HG02678 (cell line): ENCODE measurements around the gene YDJC.
"Not testable (repeated sequence)": the region's sequence is repeated elsewhere in the genome, so short reads cannot be mapped to it uniquely, and the experiment has no call there.

ENCODE experiments used
- ATAC-seq: cut with Tn5 transposase; IDR thresholded peaks from one replicate; pipeline ENCODE4 v1.9.1; 2021; ENCODE audit warnings: mild to moderate bottlenecking, moderate library complexity; ENCODE audit not compliant: unreplicated experiment

The YDJC gene

GRCh38 chr22:21611210-21611977 lies 18.4 kb downstream of the YDJC start:
- no peak for ATAC-seq

GRCh38 chr22:21609556-21610157 lies 20.2 kb downstream of the YDJC start:
- not testable (repeated sequence) for ATAC-seq

GRCh38 chr22:21606775-21607174 lies 23.0 kb downstream of the YDJC start:
- ATAC-seq, result no peak

GRCh38 chr22:21605887-21606564 lies 23.8 kb downstream of the YDJC start:
- ATAC-seq, result no peak

GRCh38 chr22:21603973-21604372 lies 25.8 kb downstream of the YDJC start:
- ATAC-seq, result no peak

- no peak for ATAC-seq
These were observed 27.2 kb downstream of the YDJC start for GRCh38 chr22:21602579-21602978.

- no peak for ATAC-seq
These were observed 30.5 kb downstream of the YDJC start for GRCh38 chr22:21599053-21599893.

GRCh38 chr22:21598302-21598701 lies 31.5 kb downstream of the YDJC start:
- ATAC-seq, result no peak

- ATAC-seq, result not testable (repeated sequence)
These were observed 33.3 kb downstream of the YDJC start for GRCh38 chr22:21596356-21597135.

- ATAC-seq, result no peak
These were observed 34.9 kb downstream of the YDJC start for GRCh38 chr22:21594865-21595452.

- ATAC-seq, result no peak
These were observed 36.2 kb downstream of the YDJC start for GRCh38 chr22:21593406-21594232.

- ATAC-seq, result no peak
These were observed 37.4 kb downstream of the YDJC start for GRCh38 chr22:21592422-21592821.

- no peak for ATAC-seq
These were observed 38.1 kb downstream of the YDJC start for GRCh38 chr22:21591695-21592094.

- ATAC-seq, result no peak
These were observed 38.8 kb downstream of the YDJC start for GRCh38 chr22:21590809-21591641.

GRCh38 chr22:21589396-21589795 lies 40.4 kb downstream of the YDJC start:
- ATAC-seq, result no peak

GRCh38 chr22:21587803-21588611 lies 41.8 kb downstream of the YDJC start:
- ATAC-seq, result peak; percentile 87

- ATAC-seq, result no peak
These were observed 44.4 kb downstream of the YDJC start for GRCh38 chr22:21585389-21585788.
